HepG2 (cell line): ENCODE results near the gene CAPRIN1. TPM values are rescaled to one million over a fixed set of nuclear protein-coding genes. Genes with fewer than 3 reads are reported as not detected.

ENCODE experiments used
- ATAC-seq: fragments of 200-7000 bp; cut with Tn5 transposase; 3 replicates; pipeline ENCODE4 v1.9.1; 2020; ENCODE audit warnings: mild to moderate bottlenecking, moderate library complexity
- BruUV-seq: library from RNA; stranded (reverse); fragments of 400-500 nt; replicated peaks from 2 replicates; lab custom pipeline; 2021; lab: Mats Ljungman, UMichigan
- CTCF ChIA-PET: fragments of 300-600 bp; formaldehyde crosslinking; extraction: SDS; loops from one replicate; lab custom pipeline; 2021; ENCODE audit warnings: low total read pairs, inconsistent platforms, low intra/inter-chr PET ratio; lab: Yijun Ruan, JAX
- POLR2A ChIA-PET: fragments of 350-600 bp; sonication (Branson Sonifier 250); formaldehyde crosslinking; loops from one replicate; lab custom pipeline; 2020; ENCODE audit warnings: antibody characterized with exemption, inconsistent platforms; lab: Yijun Ruan, JAX
- DNase-seq: peaks from one replicate; pipeline ENCODE4 v3.0.0-alpha.2; 2015; ENCODE audit warnings: low spot score
- FAIRE-seq: peaks from 3 replicates; lab custom pipeline; 2011; peaks lifted over from hg19 to GRCh38; lab: Jason Lieb, UNC
- H2AFZ ChIP-seq: one replicate; pipeline ENCODE4 v1.6.1; 2011; ENCODE audit warnings: low read length, inconsistent platforms
- H3K27ac ChIP-seq: fragments of 300-600 bp; 3 replicates; pipeline ENCODE4 v1.8.0; 2011; ENCODE audit warnings: mixed run types, mild to moderate bottlenecking, mixed read lengths, low read length, inconsistent platforms; ENCODE audit not compliant: insufficient read depth; ENCODE audit errors: extremely low read length
- H3K27me3 ChIP-seq, 2 experiments: fragments of 200-600 bp in 1 of 2; 2 replicates in 1 of 2; 3 replicates in 1 of 2; pipeline versions ENCODE4 v1.6.0 to v1.8.0; 2011; ENCODE audit warnings: low read length in 2 of 2, mild to moderate bottlenecking in 2 of 2, moderate library complexity in 2 of 2, inconsistent platforms in 1 of 2; ENCODE audit not compliant: insufficient read depth in 2 of 2, control insufficient read depth in 1 of 2
- H3K36me3 ChIP-seq, 2 experiments: fragments of 200-600 bp in 1 of 2; replicated peaks in 1 of 2; 2 replicates in 1 of 2; 3 replicates in 1 of 2; pipeline versions ENCODE4 v1.5.1 to v1.8.0; 2011; ENCODE audit warnings: low read length in 2 of 2, inconsistent platforms in 1 of 2; ENCODE audit not compliant: insufficient read depth in 2 of 2, control insufficient read depth in 1 of 2
- H3K4me1 ChIP-seq: 2 replicates; pipeline ENCODE4 v1.5.1; 2012; ENCODE audit warnings: low read length, inconsistent platforms; ENCODE audit not compliant: insufficient read depth
- H3K4me2 ChIP-seq: 2 replicates; pipeline ENCODE4 v1.6.0; 2011; ENCODE audit warnings: low read depth, low read length, inconsistent platforms
- H3K4me3 ChIP-seq, 3 experiments: fragments of 200-600 bp in 1 of 3; sonication (generic), shearing (Covaris generic) in 1 of 3; replicated peaks in 1 of 3; 2 replicates each; pipeline ENCODE4 v1.5.1; 2011 to 2016; ENCODE audit warnings: low read length in 3 of 3, inconsistent platforms in 2 of 3, low read depth in 2 of 3, mild to moderate bottlenecking in 2 of 3, control low read depth in 1 of 3, mixed read lengths in 1 of 3; ENCODE audit not compliant: insufficient read depth in 1 of 3
- H3K79me2 ChIP-seq: one replicate; pipeline ENCODE4 v1.6.1; 2011; ENCODE audit warnings: low read length, inconsistent platforms; ENCODE audit not compliant: insufficient read depth
- H3K9ac ChIP-seq: 2 replicates; pipeline ENCODE4 v1.6.0; 2011; ENCODE audit warnings: mild to moderate bottlenecking, low read depth, low read length, inconsistent platforms; ENCODE audit not compliant: insufficient read depth
- H3K9me3 ChIP-seq: 2 replicates; pipeline ENCODE4 v1.5.1; 2012; ENCODE audit warnings: mild to moderate bottlenecking, low read length
- H4K20me1 ChIP-seq: 2 replicates; pipeline ENCODE4 v1.6.0; 2011; ENCODE audit warnings: inconsistent platforms, mild to moderate bottlenecking, low read length, moderate library complexity; ENCODE audit not compliant: insufficient read depth
- CREM ChIP-seq, 2 experiments: sonication (generic) in 1 of 2; formaldehyde crosslinking in 1 of 2; IDR thresholded peaks; 2 replicates each; pipeline versions ENCODE4 v1.4.0 to v1.6.1; 2016 to 2020; ENCODE audit warnings: antibody characterized with exemption in 1 of 2, mild to moderate bottlenecking in 1 of 2, missing genetic modification reagents in 1 of 2
- IKZF4 ChIP-seq: sonication (generic); formaldehyde crosslinking; IDR thresholded peaks from 2 replicates; pipeline ENCODE4 v1.5.1; 2020; ENCODE audit warnings: borderline replicate concordance, mild to moderate bottlenecking, low read depth, missing genetic modification reagents; ENCODE audit errors: not compliant biosample characterization
- MAZ ChIP-seq, 2 experiments: sonication (generic) in 1 of 2; formaldehyde crosslinking in 1 of 2; IDR thresholded peaks; 2 replicates each; pipeline versions ENCODE4 v1.5.0 to v1.6.1; 2012 to 2020; ENCODE audit warnings: low read depth in 2 of 2, mild to moderate bottlenecking in 2 of 2, borderline replicate concordance in 1 of 2, improper control_type of control experiment in 1 of 2, low read length in 1 of 2, missing genetic modification reagents in 1 of 2, moderate library complexity in 1 of 2
- SOX6 ChIP-seq, 2 experiments: fragments of 450-650 bp in 1 of 2; sonication (generic) in 1 of 2; formaldehyde crosslinking in 1 of 2; IDR thresholded peaks; 2 replicates each; pipeline versions ENCODE4 v1.4.0 to v1.6.1; 2017 to 2020; ENCODE audit warnings: antibody characterized with exemption in 1 of 2, mild to moderate bottlenecking in 1 of 2, missing genetic modification reagents in 1 of 2
- ZNF44 ChIP-seq: sonication (generic); formaldehyde crosslinking; IDR thresholded peaks from 2 replicates; pipeline ENCODE4 v1.5.1; 2020; ENCODE audit warnings: mild to moderate bottlenecking, missing genetic modification reagents
- ZNF562 ChIP-seq: sonication (generic); formaldehyde crosslinking; IDR thresholded peaks from 2 replicates; pipeline ENCODE4 v1.8.0; 2022; ENCODE audit warnings: missing genetic modification reagents, borderline replicate concordance
- ZNF792 ChIP-seq: IDR thresholded peaks from 2 replicates; pipeline ENCODE4 v1.6.1; 2016
- WGBS: methylation state at CpG from one replicate; pipeline ENCODE4 v1.1.6; 2017; ENCODE audit warnings: low lambda C conversion rate; 5-methylcytosine and 5-hydroxymethylcytosine counted together
- in situ Hi-C: cut with HindIII; loops from 2 replicates; pipeline ENCODE4 v1.10.0; 2017; ENCODE audit warnings: low pct_unique_long_range_greater_than_20kb; ENCODE audit not compliant: extremely low pct_ligation_motif_present
- intact Hi-C: fragments of 100-400 bp; cut with micrococcal nuclease; formaldehyde crosslinking; loops from one replicate; pipeline ENCODE4 v1.10.0; 2022; ENCODE audit not compliant: unreplicated experiment
- polyA plus RNA-seq, 8 experiments: library from polyadenylated mRNA; depleted of rRNA in 3 of 8; stranded (reverse) in 7 of 8; unstranded in 1 of 8; fragments of >200 nt; fragmentation: Illumina TruSeq in 4 of 8; extraction: Trizol in 4 of 8; gene quantifications; 2 replicates each; pipeline versions ENCODE4 v1.2.1 to v1.2.3, GENCODE V29; 2011 to 2016; ENCODE audit warnings: low read depth in 4 of 8, missing spikeins in 1 of 8, mixed read lengths in 1 of 8; ENCODE audit not compliant: insufficient read depth in 1 of 8
- total RNA-seq, 5 experiments: library from RNA; depleted of rRNA; stranded (reverse); fragments of >200 nt; fragmentation: Illumina TruSeq; extraction: Trizol; gene quantifications; 2 replicates each; pipeline ENCODE4 v1.2.3, GENCODE V29; 2016; ENCODE audit warnings: low read depth in 1 of 5
- TF ChIP-seq, protein P1 (sequence below): sonication (generic); formaldehyde crosslinking; conservative IDR thresholded peaks from 2 replicates; pipeline ENCODE4 v1.8.1; 2023; ENCODE audit warnings: missing genetic modification reagents
- TF ChIP-seq, protein P2 (sequence below), 2 experiments: sonication (generic) in 1 of 2; formaldehyde crosslinking in 1 of 2; IDR thresholded peaks; 2 replicates each; pipeline versions ENCODE4 v1.4.0 to v1.6.1; 2016 to 2020; ENCODE audit warnings: borderline replicate concordance in 1 of 2, low read depth in 1 of 2, mild to moderate bottlenecking in 1 of 2, missing genetic modification reagents in 1 of 2
- TF ChIP-seq, protein P3 (sequence below): IDR thresholded peaks from 2 replicates; pipeline ENCODE4 v1.6.1; 2012; ENCODE audit warnings: inconsistent platforms
- TF ChIP-seq, protein P4 (sequence below): sonication (generic); formaldehyde crosslinking; IDR thresholded peaks from 2 replicates; pipeline ENCODE4 v1.4.0; 2020; ENCODE audit warnings: missing genetic modification reagents, borderline replicate concordance

CAPRIN1 gene
- total and polyA plus RNA-seq, 2 of the 13 experiments (the other 11 are each of a cell fraction or from before 2014, with no cell fraction given), result 114 to 162 TPM

DNA sequence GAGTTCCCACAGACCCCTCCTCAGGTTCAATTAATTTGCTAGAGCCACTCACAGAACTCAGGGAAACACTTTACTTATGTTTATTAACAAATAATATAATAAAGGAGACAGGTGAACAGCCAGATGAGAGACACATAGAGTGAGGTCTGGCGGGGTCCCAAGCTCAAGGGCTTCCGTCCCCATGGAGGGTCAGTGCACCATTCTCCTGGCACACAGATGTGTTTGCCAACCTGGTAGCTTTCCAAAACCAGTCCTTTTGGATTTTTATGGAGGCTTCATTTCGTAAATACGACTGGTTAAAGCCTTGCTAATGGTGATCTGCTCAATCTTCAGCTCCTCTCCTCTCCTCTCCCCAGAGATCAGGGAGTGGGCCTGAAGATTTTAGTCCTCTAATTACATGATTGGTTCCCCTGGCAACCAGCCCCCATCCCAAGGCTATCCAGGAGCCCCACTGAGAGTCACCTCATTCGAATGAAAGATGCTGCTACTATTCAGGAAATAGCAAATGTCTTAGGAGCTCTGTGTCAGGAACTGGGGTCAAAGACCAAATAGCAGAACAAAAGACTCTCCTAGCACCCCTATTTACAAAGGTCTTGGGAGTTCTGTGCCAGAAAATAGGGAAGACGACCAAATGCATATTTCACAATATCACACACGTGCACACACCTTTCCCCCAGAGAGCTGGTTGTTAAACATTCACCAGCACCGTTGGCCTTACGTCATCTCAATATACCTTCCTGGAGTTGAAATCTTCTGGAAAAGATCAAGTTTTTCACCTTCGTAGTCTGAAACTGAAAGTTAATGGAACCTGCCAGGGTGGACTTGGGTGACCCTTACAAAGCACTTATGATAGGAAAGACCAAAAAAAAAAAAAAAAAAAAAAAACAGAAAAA is 23.8 kb upstream of the CAPRIN1 start:
- H3K4me2 ChIP-seq, result peak overlapping the region; percentile 100
- H3K79me2 ChIP-seq, result no peaks in the 10 kb centered on the region
- peak; percentile 67 for FAIRE-seq
- peak; percentile 83 for ATAC-seq
- no peaks in the 10 kb centered on the region for H3K36me3 ChIP-seq
- POLR2A ChIA-PET, result interaction anchor here (0.6 to 2.7 kb wide), 9 partner anchors 14 to 773 kb away, joined by 3 to 27 read pairs (median 3); partner anchors contain the start of genes CAPRIN1 and NAT10
- in situ Hi-C loops, result no loop called here
- 0% methylated on average over 10 of the region's 10 CpGs for WGBS
- no peaks in the 10 kb centered on the region; a peak in 1 of 5 replicates for H3K27me3 ChIP-seq
- peak overlapping the region; percentile 55 for H3K27ac ChIP-seq
- BruUV-seq, result TSS peak; percentile 96
- DNase-seq, result peak; percentile 63
- H3K4me1 ChIP-seq, result peaks cover 20% of the 10 kb centered on the region
- H3K9ac ChIP-seq, result peak overlapping the region; percentile 72
- peak overlapping the region; percentile 99 for H2AFZ ChIP-seq
- H4K20me1 ChIP-seq, result no peaks in the 10 kb centered on the region
- intact Hi-C loops, result no loop called here
- peak overlapping the region; percentile 42 to 70 (median 60) for H3K4me3 ChIP-seq
- no peaks in the 10 kb centered on the region for H3K9me3 ChIP-seq
- CTCF ChIA-PET, result no interaction called here
- TF ChIP-seq, protein P1, sequence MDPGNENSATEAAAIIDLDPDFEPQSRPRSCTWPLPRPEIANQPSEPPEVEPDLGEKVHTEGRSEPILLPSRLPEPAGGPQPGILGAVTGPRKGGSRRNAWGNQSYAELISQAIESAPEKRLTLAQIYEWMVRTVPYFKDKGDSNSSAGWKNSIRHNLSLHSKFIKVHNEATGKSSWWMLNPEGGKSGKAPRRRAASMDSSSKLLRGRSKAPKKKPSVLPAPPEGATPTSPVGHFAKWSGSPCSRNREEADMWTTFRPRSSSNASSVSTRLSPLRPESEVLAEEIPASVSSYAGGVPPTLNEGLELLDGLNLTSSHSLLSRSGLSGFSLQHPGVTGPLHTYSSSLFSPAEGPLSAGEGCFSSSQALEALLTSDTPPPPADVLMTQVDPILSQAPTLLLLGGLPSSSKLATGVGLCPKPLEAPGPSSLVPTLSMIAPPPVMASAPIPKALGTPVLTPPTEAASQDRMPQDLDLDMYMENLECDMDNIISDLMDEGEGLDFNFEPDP (CRISPR knock-in tag), result 0 out of 2 replicates have a peak, but pooled peaks have one; percentile 38
- TF ChIP-seq, protein P2, sequence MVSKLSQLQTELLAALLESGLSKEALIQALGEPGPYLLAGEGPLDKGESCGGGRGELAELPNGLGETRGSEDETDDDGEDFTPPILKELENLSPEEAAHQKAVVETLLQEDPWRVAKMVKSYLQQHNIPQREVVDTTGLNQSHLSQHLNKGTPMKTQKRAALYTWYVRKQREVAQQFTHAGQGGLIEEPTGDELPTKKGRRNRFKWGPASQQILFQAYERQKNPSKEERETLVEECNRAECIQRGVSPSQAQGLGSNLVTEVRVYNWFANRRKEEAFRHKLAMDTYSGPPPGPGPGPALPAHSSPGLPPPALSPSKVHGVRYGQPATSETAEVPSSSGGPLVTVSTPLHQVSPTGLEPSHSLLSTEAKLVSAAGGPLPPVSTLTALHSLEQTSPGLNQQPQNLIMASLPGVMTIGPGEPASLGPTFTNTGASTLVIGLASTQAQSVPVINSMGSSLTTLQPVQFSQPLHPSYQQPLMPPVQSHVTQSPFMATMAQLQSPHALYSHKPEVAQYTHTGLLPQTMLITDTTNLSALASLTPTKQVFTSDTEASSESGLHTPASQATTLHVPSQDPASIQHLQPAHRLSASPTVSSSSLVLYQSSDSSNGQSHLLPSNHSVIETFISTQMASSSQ (IDR thresholded peaks at IDR 0.05; ENCODE audit: low read depth), result peak; percentile 83
- TF ChIP-seq, protein P2 (CRISPR knock-in tag; IDR thresholded peaks at IDR 0.05; ENCODE audit: borderline replicate concordance), result peak; percentile 82; the same call in 1 of the 2 replicates
- TF ChIP-seq, protein P3, sequence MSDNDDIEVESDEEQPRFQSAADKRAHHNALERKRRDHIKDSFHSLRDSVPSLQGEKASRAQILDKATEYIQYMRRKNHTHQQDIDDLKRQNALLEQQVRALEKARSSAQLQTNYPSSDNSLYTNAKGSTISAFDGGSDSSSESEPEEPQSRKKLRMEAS, result 0 out of 2 replicates have a peak, but pooled peaks have one; percentile 34
- TF ChIP-seq, protein P4, sequence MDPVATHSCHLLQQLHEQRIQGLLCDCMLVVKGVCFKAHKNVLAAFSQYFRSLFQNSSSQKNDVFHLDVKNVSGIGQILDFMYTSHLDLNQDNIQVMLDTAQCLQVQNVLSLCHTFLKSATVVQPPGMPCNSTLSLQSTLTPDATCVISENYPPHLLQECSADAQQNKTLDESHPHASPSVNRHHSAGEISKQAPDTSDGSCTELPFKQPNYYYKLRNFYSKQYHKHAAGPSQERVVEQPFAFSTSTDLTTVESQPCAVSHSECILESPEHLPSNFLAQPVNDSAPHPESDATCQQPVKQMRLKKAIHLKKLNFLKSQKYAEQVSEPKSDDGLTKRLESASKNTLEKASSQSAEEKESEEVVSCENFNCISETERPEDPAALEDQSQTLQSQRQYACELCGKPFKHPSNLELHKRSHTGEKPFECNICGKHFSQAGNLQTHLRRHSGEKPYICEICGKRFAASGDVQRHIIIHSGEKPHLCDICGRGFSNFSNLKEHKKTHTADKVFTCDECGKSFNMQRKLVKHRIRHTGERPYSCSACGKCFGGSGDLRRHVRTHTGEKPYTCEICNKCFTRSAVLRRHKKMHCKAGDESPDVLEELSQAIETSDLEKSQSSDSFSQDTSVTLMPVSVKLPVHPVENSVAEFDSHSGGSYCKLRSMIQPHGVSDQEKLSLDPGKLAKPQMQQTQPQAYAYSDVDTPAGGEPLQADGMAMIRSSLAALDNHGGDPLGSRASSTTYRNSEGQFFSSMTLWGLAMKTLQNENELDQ (CRISPR knock-in tag), result no peak
- no peak for TF ChIP-seq SOX6 (IDR thresholded peaks at IDR 0.05)
- TF ChIP-seq SOX6 (CRISPR knock-in tag; IDR thresholded peaks at IDR 0.05), result peak; percentile 76
- TF ChIP-seq ZNF44, result no peak
- TF ChIP-seq CREM (IDR thresholded peaks at IDR 0.05), result 0 out of 2 replicates have a peak, but pooled peaks have one; percentile 22
- TF ChIP-seq CREM (CRISPR knock-in tag; IDR thresholded peaks at IDR 0.05), result no peak
- TF ChIP-seq ZNF792 (CRISPR knock-in tag), result 0 out of 2 replicates have a peak, but pooled peaks have one; percentile 32
- TF ChIP-seq MAZ (IDR thresholded peaks at IDR 0.05; ENCODE audit: borderline replicate concordance, low read depth, low read length), result no peak
- TF ChIP-seq MAZ (CRISPR knock-in tag; IDR thresholded peaks at IDR 0.05; ENCODE audit: low read depth), result no peak
- TF ChIP-seq ZNF562 (CRISPR knock-in tag), result no peak
- TF ChIP-seq IKZF4, result no peak
